ENCODE results near the gene ATP2A1. TPM values are rescaled to one million over a fixed set of nuclear protein-coding genes. Genes with fewer than 3 reads are reported as not detected.

Gene ATP2A1
- total RNA-seq, 1 experiment from 2014 or later: 10.7 TPM

DNA sequence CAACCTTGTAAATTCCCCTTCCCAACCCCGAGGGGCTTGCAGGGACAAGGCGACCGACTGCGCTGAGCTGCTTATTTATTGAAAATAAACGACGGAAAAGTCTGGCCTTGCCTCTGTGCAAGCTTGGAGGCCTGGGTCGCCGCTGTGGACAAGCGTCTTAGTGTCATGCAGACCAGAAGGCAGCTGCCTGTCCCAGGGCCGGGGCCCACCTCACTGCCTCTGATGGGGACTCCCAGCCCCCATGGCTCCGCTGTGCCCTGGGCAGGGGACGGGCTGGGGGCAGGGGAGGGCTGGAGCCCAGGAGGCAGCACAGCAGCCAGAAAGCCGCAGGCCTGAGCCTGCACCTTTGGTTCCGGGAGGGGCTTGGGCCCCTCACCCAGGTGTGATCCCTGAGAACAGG lies 26.1 kb downstream of the ATP2A1 start:
- H3K27ac ChIP-seq: no peak overlapping the region
- POLR2A ChIA-PET (ENCODE audit: unreplicated experiment): no interaction called here
- no peak overlapping the region for H3K4me2 ChIP-seq
- H4K20me1 ChIP-seq (ENCODE audit: insufficient read depth): no peaks in the 10 kb centered on the region
- no peaks in the 10 kb centered on the region for H3F3A ChIP-seq (ENCODE audit: insufficient read depth, low read depth)
- H2AFZ ChIP-seq: no peak overlapping the region
- no peaks in the 10 kb centered on the region for H3K9me3 ChIP-seq (ENCODE audit: insufficient read depth, low read depth)
- TF ChIP-seq, protein P1, sequence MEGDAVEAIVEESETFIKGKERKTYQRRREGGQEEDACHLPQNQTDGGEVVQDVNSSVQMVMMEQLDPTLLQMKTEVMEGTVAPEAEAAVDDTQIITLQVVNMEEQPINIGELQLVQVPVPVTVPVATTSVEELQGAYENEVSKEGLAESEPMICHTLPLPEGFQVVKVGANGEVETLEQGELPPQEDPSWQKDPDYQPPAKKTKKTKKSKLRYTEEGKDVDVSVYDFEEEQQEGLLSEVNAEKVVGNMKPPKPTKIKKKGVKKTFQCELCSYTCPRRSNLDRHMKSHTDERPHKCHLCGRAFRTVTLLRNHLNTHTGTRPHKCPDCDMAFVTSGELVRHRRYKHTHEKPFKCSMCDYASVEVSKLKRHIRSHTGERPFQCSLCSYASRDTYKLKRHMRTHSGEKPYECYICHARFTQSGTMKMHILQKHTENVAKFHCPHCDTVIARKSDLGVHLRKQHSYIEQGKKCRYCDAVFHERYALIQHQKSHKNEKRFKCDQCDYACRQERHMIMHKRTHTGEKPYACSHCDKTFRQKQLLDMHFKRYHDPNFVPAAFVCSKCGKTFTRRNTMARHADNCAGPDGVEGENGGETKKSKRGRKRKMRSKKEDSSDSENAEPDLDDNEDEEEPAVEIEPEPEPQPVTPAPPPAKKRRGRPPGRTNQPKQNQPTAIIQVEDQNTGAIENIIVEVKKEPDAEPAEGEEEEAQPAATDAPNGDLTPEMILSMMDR (conservative IDR thresholded peaks at IDR 0.05): no peak
- no peak for TF ChIP-seq EZH2 (IDR thresholded peaks at IDR 0.05; ENCODE audit: low read depth)
- intact Hi-C loops (cut with micrococcal nuclease; ENCODE audit: unreplicated experiment): no loop called here
- BruUV-seq (replicated peaks): no TSS peak
- no peaks in the 10 kb centered on the region for H3K79me2 ChIP-seq (ENCODE audit: low read depth)
- peaks cover 7% of the 10 kb centered on the region for H3K36me3 ChIP-seq (ENCODE audit: low read depth)
- H3K9me2 ChIP-seq (ENCODE audit: insufficient read depth): no peaks in the 10 kb centered on the region
- CTCF ChIA-PET: no interaction called here
- no peak for DNase-seq
- H3K27me3 ChIP-seq (ENCODE audit: insufficient read depth, low read depth): no peaks in the 10 kb centered on the region
- no peak overlapping the region for H3K4me3 ChIP-seq
- H3K4me1 ChIP-seq (replicated peaks; ENCODE audit: insufficient read depth): no peaks in the 10 kb centered on the region

DNA sequence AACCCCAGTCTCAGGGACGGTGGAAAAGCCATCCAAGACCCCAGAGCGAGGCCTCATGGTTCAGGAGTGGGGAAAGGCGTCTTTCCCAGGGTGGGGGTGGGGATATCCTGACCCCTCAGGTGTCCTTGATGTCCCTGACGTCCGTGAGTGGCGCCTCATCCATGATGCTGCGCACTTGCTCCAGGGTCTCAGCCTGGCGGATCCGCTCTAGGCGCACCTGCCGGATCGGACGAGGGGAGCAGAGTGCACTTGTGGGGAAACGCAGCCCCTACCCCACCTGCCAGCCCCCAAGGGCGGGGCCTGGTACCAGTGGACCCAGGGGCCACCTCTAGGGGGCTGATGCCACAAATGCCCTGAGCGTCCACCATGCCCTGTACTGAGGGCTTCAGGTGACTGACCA lies 26.5 kb downstream of the ATP2A1 start:
- Histone ChIP-seq H2AFZ (no peak overlapping the region), H3K27ac (no peak overlapping the region), H3K27me3 (ENCODE audit: insufficient read depth, low read depth) (no peaks in the 10 kb centered on the region), H3K9me3 (ENCODE audit: insufficient read depth, low read depth) (no peaks in the 10 kb centered on the region), H3F3A (ENCODE audit: insufficient read depth, low read depth) (no peaks in the 10 kb centered on the region), H3K36me3 (ENCODE audit: low read depth) (peaks cover 7% of the 10 kb centered on the region), H3K9me2 (ENCODE audit: insufficient read depth) (no peaks in the 10 kb centered on the region), H3K79me2 (ENCODE audit: low read depth) (no peaks in the 10 kb centered on the region), H4K20me1 (ENCODE audit: insufficient read depth) (no peaks in the 10 kb centered on the region), H3K4me2 (no peak overlapping the region), H3K4me3 (no peak overlapping the region), H3K4me1 (replicated peaks; ENCODE audit: insufficient read depth) (0 out of 2 replicates have a peak, but pooled peaks cover under 1% of the 10 kb centered on the region)
- TF ChIP-seq, protein P1 (conservative IDR thresholded peaks at IDR 0.05): no peak
- no peak for TF ChIP-seq EZH2 (IDR thresholded peaks at IDR 0.05; ENCODE audit: low read depth)
- POLR2A ChIA-PET (ENCODE audit: unreplicated experiment): no interaction called here
- DNase-seq: no peak
- BruUV-seq (replicated peaks): no TSS peak
- CTCF ChIA-PET: no interaction called here
- intact Hi-C loops (cut with micrococcal nuclease; ENCODE audit: unreplicated experiment): no loop called here

DNA sequence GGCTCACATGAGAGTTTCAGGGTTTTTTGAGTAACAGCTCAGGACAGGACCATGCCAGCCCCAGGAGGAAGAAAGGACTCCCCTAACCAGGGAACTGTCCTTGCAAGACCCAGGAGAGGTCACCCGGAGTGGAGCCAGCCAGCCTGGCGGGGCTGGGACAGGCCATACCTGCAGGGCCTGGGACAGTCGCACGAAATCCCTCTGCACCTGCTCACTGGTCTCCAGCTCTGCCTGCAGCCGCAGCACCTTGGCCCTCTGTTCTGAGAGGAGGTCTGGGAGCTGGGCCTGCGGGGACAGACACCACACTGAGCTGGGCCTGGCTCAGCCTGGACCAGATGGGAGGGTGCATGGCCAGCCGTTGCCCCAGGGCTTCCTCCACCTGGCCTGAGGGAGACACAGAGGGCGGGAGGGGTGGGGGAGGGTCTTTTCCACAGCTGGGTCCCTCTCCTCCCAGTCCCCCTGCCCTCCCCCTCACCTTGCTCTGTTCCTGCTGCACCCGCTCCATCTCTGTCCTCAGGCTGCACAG lies 27.0 kb downstream of the ATP2A1 start:
- H3F3A ChIP-seq (ENCODE audit: insufficient read depth, low read depth): peaks cover 4% of the 10 kb centered on the region; the same call in 1 of the 2 replicates
- H4K20me1 ChIP-seq (ENCODE audit: insufficient read depth): no peaks in the 10 kb centered on the region
- no peak overlapping the region for H3K4me3 ChIP-seq
- H3K27me3 ChIP-seq (ENCODE audit: insufficient read depth, low read depth): no peaks in the 10 kb centered on the region
- no peak for TF ChIP-seq EZH2 (IDR thresholded peaks at IDR 0.05; ENCODE audit: low read depth)
- TF ChIP-seq, protein P1 (conservative IDR thresholded peaks at IDR 0.05): no peak
- ChIA-PET CTCF (no interaction called here), POLR2A (ENCODE audit: unreplicated experiment) (no interaction called here)
- no peak overlapping the region for H2AFZ ChIP-seq
- intact Hi-C loops (cut with micrococcal nuclease; ENCODE audit: unreplicated experiment): no loop called here
- H3K4me1 ChIP-seq (replicated peaks; ENCODE audit: insufficient read depth): peaks cover 6% of the 10 kb centered on the region
- H3K4me2 ChIP-seq: no peak overlapping the region
- H3K9me2 ChIP-seq (ENCODE audit: insufficient read depth): no peaks in the 10 kb centered on the region
- H3K36me3 ChIP-seq (ENCODE audit: low read depth): peaks cover 7% of the 10 kb centered on the region
- no peak for DNase-seq
- no peak overlapping the region for H3K27ac ChIP-seq
- no TSS peak for BruUV-seq (replicated peaks)
- H3K9me3 ChIP-seq (ENCODE audit: insufficient read depth, low read depth): no peaks in the 10 kb centered on the region
- no peaks in the 10 kb centered on the region for H3K79me2 ChIP-seq (ENCODE audit: low read depth)
